K562 (cell line): ENCODE data around the gene INS. TPM values are rescaled to one million over a fixed set of nuclear protein-coding genes. Genes with fewer than 3 reads are reported as not detected.

Experiments
- ATAC-seq: fragments of 200-7000 bp; cut with Tn5 transposase; 3 replicates; pipeline ENCODE4 v1.9.1; 2020; ENCODE audit warnings: moderate library complexity
- BruUV-seq: library from RNA; stranded (reverse); fragments of 400-500 nt; replicated peaks from 2 replicates; lab custom pipeline; 2021; lab: Mats Ljungman, UMichigan
- CTCF ChIA-PET: fragments of 300-600 bp; formaldehyde crosslinking; extraction: SDS; loops from one replicate; lab custom pipeline; 2021; ENCODE audit warnings: low intra/inter-chr PET ratio; lab: Yijun Ruan, JAX
- POLR2A ChIA-PET: fragments of 300-600, 350-650 bp; sonication (Branson Sonifier 250); formaldehyde crosslinking; extraction: SDS; loops from one replicate; lab custom pipeline; 2021; ENCODE audit warnings: antibody characterized with exemption, inconsistent platforms; lab: Yijun Ruan, JAX
- DNase-seq, 4 experiments: peaks; one replicate each; pipeline versions ENCODE4 v3.0.0 to v3.0.0-alpha.2; 2011 to 2018; ENCODE audit warnings: low spot score in 3 of 4, mixed read lengths in 3 of 4; ENCODE audit errors: extremely low read depth in 1 of 4
- FAIRE-seq: peaks from 2 replicates; lab custom pipeline; 2011; peaks lifted over from hg19 to GRCh38; lab: Jason Lieb, UNC
- H2AFZ ChIP-seq: 2 replicates; pipeline ENCODE4 v1.6.0; 2011; ENCODE audit warnings: low read depth, low read length, control low read depth, inconsistent platforms
- H3K27ac ChIP-seq: fragments of 200-600 bp; 3 replicates; pipeline ENCODE4 v1.8.0; 2011; ENCODE audit warnings: low read depth, mild to moderate bottlenecking, control low read depth, inconsistent platforms, low read length, moderate library complexity, mixed read lengths; ENCODE audit errors: extremely low read depth
- H3K27me3 ChIP-seq, 2 experiments: fragments of 300-600 bp in 1 of 2; 2 replicates in 1 of 2; 3 replicates in 1 of 2; pipeline versions ENCODE4 v1.6.0 to v1.8.0; 2011; ENCODE audit warnings: inconsistent platforms in 2 of 2, low read length in 2 of 2, mild to moderate bottlenecking in 1 of 2, mixed read lengths in 1 of 2, moderate library complexity in 1 of 2; ENCODE audit not compliant: control insufficient read depth in 2 of 2, insufficient read depth in 2 of 2
- H3K36me3 ChIP-seq: fragments of 300-600 bp; 3 replicates; pipeline ENCODE4 v1.8.0; 2011; ENCODE audit warnings: mild to moderate bottlenecking, low read length, inconsistent platforms; ENCODE audit not compliant: control insufficient read depth, insufficient read depth
- H3K4me1 ChIP-seq, 2 experiments: fragments of 200-600 bp in 1 of 2; replicated peaks in 1 of 2; 2 replicates in 1 of 2; 3 replicates in 1 of 2; pipeline versions ENCODE4 v1.5.1 to v1.8.0; 2011; ENCODE audit warnings: inconsistent platforms in 2 of 2, low read length in 2 of 2, mild to moderate bottlenecking in 1 of 2, mixed read lengths in 1 of 2, moderate library complexity in 1 of 2; ENCODE audit not compliant: control insufficient read depth in 2 of 2, insufficient read depth in 2 of 2
- H3K4me2 ChIP-seq: 2 replicates; pipeline ENCODE4 v1.6.1; 2011; ENCODE audit warnings: low read length, control low read depth, inconsistent platforms, mixed read lengths; ENCODE audit not compliant: insufficient read depth
- H3K4me3 ChIP-seq: fragments of 200-600 bp; sonication (generic), shearing (Covaris generic); 2 replicates; pipeline ENCODE4 v1.5.1; 2016; ENCODE audit warnings: control low read depth, inconsistent platforms
- H3K79me2 ChIP-seq: fragments of 200-600 bp; 3 replicates; pipeline ENCODE4 v1.8.0; 2011; ENCODE audit warnings: low read length, inconsistent platforms; ENCODE audit not compliant: control insufficient read depth, insufficient read depth
- H3K9ac ChIP-seq, 2 experiments: 2 replicates each; pipeline versions ENCODE4 v1.6.0 to v1.6.1; 2011; ENCODE audit warnings: low read depth in 2 of 2, low read length in 2 of 2, control low read depth in 1 of 2, inconsistent platforms in 1 of 2, mild to moderate bottlenecking in 1 of 2, mixed read lengths in 1 of 2; ENCODE audit not compliant: insufficient read depth in 1 of 2
- H3K9me1 ChIP-seq: one replicate; pipeline ENCODE4 v1.6.0; 2011; ENCODE audit warnings: inconsistent platforms, mild to moderate bottlenecking, low read length, moderate library complexity; ENCODE audit not compliant: control insufficient read depth, insufficient read depth
- H3K9me3 ChIP-seq: replicated peaks from 2 replicates; pipeline ENCODE4 v1.5.1; 2011; ENCODE audit warnings: low read depth, low read length, inconsistent platforms; ENCODE audit not compliant: control insufficient read depth, insufficient read depth
- H4K20me1 ChIP-seq: replicated peaks from 2 replicates; pipeline ENCODE4 v1.6.1; 2011; ENCODE audit warnings: low read length, inconsistent platforms, mixed read lengths; ENCODE audit not compliant: control insufficient read depth, insufficient read depth
- BMI1 ChIP-seq: fragments of 150-350 bp; IDR thresholded peaks from 2 replicates; pipeline ENCODE4 v1.6.1; 2014; ENCODE audit warnings: low read length
- GABPA ChIP-seq: fragments of 200-800 bp; sonication (Bioruptor generic); conservative IDR thresholded peaks from 2 replicates; pipeline ENCODE4 v1.6.1; 2016; ENCODE audit warnings: low read depth, missing genetic modification characterization, missing compliant biosample characterization
- NRF1 ChIP-seq, 2 experiments: fragments of 450-650 bp; IDR thresholded peaks in 1 of 2; conservative IDR thresholded peaks in 1 of 2; 2 replicates each; pipeline ENCODE4 v1.6.1; 2014; ENCODE audit warnings: mild to moderate bottlenecking in 2 of 2
- WGBS: fragments of 100-300 bp; shearing (Covaris generic); methylation state at CpG from one replicate; pipeline ENCODE4 v1.1.6; 2016; ENCODE audit warnings: low coverage, mixed read lengths; ENCODE audit not compliant: insufficient coverage; ENCODE audit errors: missing lambda C conversion rate; 5-methylcytosine and 5-hydroxymethylcytosine counted together
- in situ Hi-C: fragments of 300-500 bp; cut with MboI; formaldehyde crosslinking; loops from 4 replicates; pipeline ENCODE4 v1.15.0; 2018; ENCODE audit warnings: inconsistent platforms, mixed read lengths
- intact Hi-C: fragments of 100-400 bp; cut with micrococcal nuclease; formaldehyde crosslinking; loops from 2 replicates; pipeline ENCODE4 v1.14.2; 2022
- polyA plus RNA-seq, 8 experiments: library from polyadenylated mRNA; depleted of rRNA in 4 of 8; stranded (reverse) in 5 of 8; unstranded in 3 of 8; fragments of >200 nt; fragmentation: Nextera tagmentation in 2 of 8; fragmentation: Illumina TruSeq in 1 of 8; extraction: Ambion mirVana in 2 of 8; extraction: Trizol in 1 of 8; gene quantifications; 2 replicates each; pipeline versions ENCODE4 v1.2.1 to v1.2.3, GENCODE V29; 2011 to 2014; ENCODE audit warnings: inconsistent platforms in 1 of 8, missing spikeins in 1 of 8
- total RNA-seq, 7 experiments: library from RNA; depleted of rRNA in 6 of 7; stranded (reverse); fragments of >200 nt in 6 of 7; fragmentation: Illumina TruSeq in 2 of 7; extraction: Trizol in 2 of 7; gene quantifications; 2 replicates each; pipeline versions ENCODE4 v1.2.1 to v1.2.3, GENCODE V29; 2011 to 2021; ENCODE audit warnings: low replicate concordance in 1 of 7

Gene INS
- total and polyA plus RNA-seq, 9 of the 15 experiments (the other 6 are each of a cell fraction or from before 2014, with no cell fraction given) = not detected

- in situ Hi-C loops (no loop called here), intact Hi-C loops (no loop called here)
- no peak overlapping the region for H3K4me2 ChIP-seq
- 2% methylated on average over 30 of the region's 33 CpGs for WGBS
- no peak overlapping the region for H3K27ac ChIP-seq
- no peak overlapping the region for H3K9ac ChIP-seq
- no peak overlapping the region for H3K4me3 ChIP-seq
- no peaks in the 10 kb centered on the region for H3K79me2 ChIP-seq
- no peaks in the 10 kb centered on the region for H4K20me1 ChIP-seq
- no peaks in the 10 kb centered on the region for H3K9me1 ChIP-seq
- H3K9me3 ChIP-seq = 0 out of 2 replicates have a peak, but pooled peaks cover 3% of the 10 kb centered on the region
- ChIA-PET CTCF (no interaction called here), POLR2A (interaction anchor here (1.1 kb wide), 1 partner anchor 9 kb away, joined by 3 read pairs; no protein-coding TSS in a partner anchor)
- no peak for FAIRE-seq
- no peak overlapping the region for H2AFZ ChIP-seq
- H3K27me3 ChIP-seq = peaks cover 11 to 56% of the 10 kb centered on the region in 2 experiments; a peak in 3 of 5 replicates
- no peaks in the 10 kb centered on the region for H3K36me3 ChIP-seq
- DNase-seq = no peak
- H3K4me1 ChIP-seq = peaks cover 0 to 30% of the 10 kb centered on the region in 2 experiments; a peak in 2 of 5 replicates
- no TSS peak for BruUV-seq
- TF ChIP-seq NRF1 (conservative IDR thresholded peaks at IDR 0.05 in 1 of 2, IDR thresholded peaks at IDR 0.05 in 1 of 2) = 0 out of 4 replicates have a peak, but pooled peaks of 1 of the 2 experiments have one; percentile 11
- TF ChIP-seq GABPA (tag) = no peak
- no peak for ATAC-seq
These were observed 27.6 kb downstream of the INS start for GRCh38 chr11:2133241-2134021.

GRCh38 chr11:2132874-2133240 lies 28.2 kb downstream of the INS start:
- CTCF ChIA-PET = no interaction called here

More at GRCh38 chr11:2132874-2133240, 28.2 kb downstream of the INS start:
- BruUV-seq = no TSS peak
- H3K9ac ChIP-seq = no peak overlapping the region
- no peak for TF ChIP-seq BMI1
- TF ChIP-seq NRF1 (conservative IDR thresholded peaks at IDR 0.05 in 1 of 2, IDR thresholded peaks at IDR 0.05 in 1 of 2) = peak; percentile 40 to 53; a peak in 2 of 4 replicates
- TF ChIP-seq, all 486 proteins: peak for 1
- 0 out of 2 replicates have a peak, but pooled peaks cover 3% of the 10 kb centered on the region for H3K9me3 ChIP-seq
- H3K4me2 ChIP-seq = no peak overlapping the region
- POLR2A ChIA-PET = no interaction called here
- no peaks in the 10 kb centered on the region for H3K36me3 ChIP-seq
- no peak for ATAC-seq
- H3K79me2 ChIP-seq = no peaks in the 10 kb centered on the region
- FAIRE-seq = no peak
- no peak overlapping the region for H3K4me3 ChIP-seq
- in situ Hi-C loops = no loop called here
- peaks cover 0 to 27% of the 10 kb centered on the region in 2 experiments; a peak in 2 of 5 replicates for H3K4me1 ChIP-seq
- H3K9me1 ChIP-seq = no peaks in the 10 kb centered on the region
- no peak overlapping the region for H3K27ac ChIP-seq
- no peak for DNase-seq
- no peaks in the 10 kb centered on the region for H4K20me1 ChIP-seq
- H3K27me3 ChIP-seq = peaks cover 11 to 56% of the 10 kb centered on the region in 2 experiments; a peak in 3 of 5 replicates
- H2AFZ ChIP-seq = no peak overlapping the region
- 1% methylated on average over 20 of the region's 24 CpGs for WGBS
- intact Hi-C loops = no loop called here
